ENCODE measurements around the gene ASS1.

The ASS1 gene

GRCh38 chr9:130532426-130533080 is 87.8 kb downstream of the ASS1 start:
- DNase-seq (ENCODE audit: low spot score): no peak

GRCh38 chr9:130535818-130536521 is 91.2 kb downstream of the ASS1 start:
- no peak for DNase-seq (ENCODE audit: low spot score)

GRCh38 chr9:130536701-130537107 is 91.9 kb downstream of the ASS1 start:
- no peak for DNase-seq (ENCODE audit: low spot score)

- no peak for DNase-seq (ENCODE audit: low spot score)
These were observed 92.7 kb downstream of the ASS1 start for GRCh38 chr9:130537346-130538050.

- DNase-seq (ENCODE audit: low spot score): no peak
These were observed 94.9 kb downstream of the ASS1 start for GRCh38 chr9:130539420-130540223.

GRCh38 chr9:130541533-130541932 is 96.8 kb downstream of the ASS1 start:
- DNase-seq (ENCODE audit: low spot score): no peak

GRCh38 chr9:130542038-130542437 is 97.3 kb downstream of the ASS1 start:
- DNase-seq (ENCODE audit: low spot score): no peak

GRCh38 chr9:130542457-130543228 is 97.9 kb downstream of the ASS1 start:
- no peak for DNase-seq (ENCODE audit: low spot score)

- no peak for DNase-seq (ENCODE audit: low spot score)
These were observed 98.6 kb downstream of the ASS1 start for GRCh38 chr9:130543368-130543767.

GRCh38 chr9:130543859-130544258 is 99.1 kb downstream of the ASS1 start:
- DNase-seq (ENCODE audit: low spot score): no peak

GRCh38 chr9:130544364-130544763 is 99.6 kb downstream of the ASS1 start:
- no peak for DNase-seq (ENCODE audit: low spot score)

GRCh38 chr9:130548103-130548502 is 103.3 kb downstream of the ASS1 start:
- DNase-seq (ENCODE audit: low spot score): no peak

GRCh38 chr9:130549093-130549735 is 104.5 kb downstream of the ASS1 start:
- peak; percentile 73 for DNase-seq (ENCODE audit: low spot score)

Data from NAMALWA (cell line).